Type B pancreatic cell (in vitro differentiated cells): ENCODE measurements around the gene KNSTRN. TPM values are rescaled to one million over a fixed set of nuclear protein-coding genes. Genes with fewer than 3 reads are reported as not detected.

ENCODE experiments used
- DNase-seq: peaks from one replicate; pipeline ENCODE4 v3.0.0; 2021; ENCODE audit warnings: mixed read lengths; ENCODE audit not compliant: unreplicated experiment; ENCODE audit errors: extremely low spot score
- H3K27ac Mint-ChIP-seq: 2 replicates; pipeline ENCODE4 v1.8.0; 2021; ENCODE audit warnings: mild to moderate bottlenecking, mixed read lengths
- H3K27me3 Mint-ChIP-seq: 2 replicates; pipeline ENCODE4 v1.8.0; 2021; ENCODE audit warnings: mixed read lengths
- H3K36me3 Mint-ChIP-seq: 2 replicates; pipeline ENCODE4 v1.8.0; 2021; ENCODE audit warnings: mixed read lengths
- H3K4me1 Mint-ChIP-seq: one replicate; pipeline ENCODE4 v1.8.0; 2021; ENCODE audit warnings: mixed read lengths; ENCODE audit not compliant: unreplicated experiment
- H3K4me3 Mint-ChIP-seq: 2 replicates; pipeline ENCODE4 v1.8.0; 2021; ENCODE audit warnings: mild to moderate bottlenecking, mixed read lengths
- H3K9me3 Mint-ChIP-seq: 2 replicates; pipeline ENCODE4 v1.8.0; 2021; ENCODE audit warnings: mixed read lengths
- CTCF ChIP-seq: fragments of 200-600 bp; sonication (generic); conservative IDR thresholded peaks from 2 replicates; pipeline ENCODE4 v1.5.0; 2021; ENCODE audit warnings: antibody characterized with exemption, mild to moderate bottlenecking
- total RNA-seq: library from RNA; stranded (reverse); gene quantifications from 2 replicates; pipeline ENCODE4 v1.2.1, GENCODE V29; 2021; ENCODE audit warnings: low replicate concordance

The KNSTRN gene
- total RNA-seq, 1 donor from 2014 or later, result 52.2 TPM

GRCh38 chr15:40347559-40348473 lies 34.7 kb upstream of the KNSTRN start:
- H3K9me3 Mint-ChIP-seq, result no peaks in the 10 kb centered on the region
- DNase-seq, result no peak
- H3K4me1 Mint-ChIP-seq, result peaks cover 4% of the 10 kb centered on the region
- H3K27ac Mint-ChIP-seq, result no peak overlapping the region
- peaks cover 7% of the 10 kb centered on the region for H3K27me3 Mint-ChIP-seq
- no peaks in the 10 kb centered on the region for H3K36me3 Mint-ChIP-seq
- no peak overlapping the region for H3K4me3 Mint-ChIP-seq
- TF ChIP-seq CTCF, result no peak

GRCh38 chr15:40348474-40348870 lies 34.0 kb upstream of the KNSTRN start:
- peaks cover 4% of the 10 kb centered on the region for H3K4me1 Mint-ChIP-seq
- no peaks in the 10 kb centered on the region for H3K9me3 Mint-ChIP-seq
- no peak overlapping the region for H3K27ac Mint-ChIP-seq
- H3K36me3 Mint-ChIP-seq, result no peaks in the 10 kb centered on the region
- peaks cover 9% of the 10 kb centered on the region for H3K27me3 Mint-ChIP-seq
- no peak for TF ChIP-seq CTCF
- no peak overlapping the region for H3K4me3 Mint-ChIP-seq
- DNase-seq, result no peak

GRCh38 chr15:40349163-40349562 lies 33.4 kb upstream of the KNSTRN start:
- Mint-ChIP-seq H3K4me3 (no peak overlapping the region), H3K36me3 (no peaks in the 10 kb centered on the region), H3K4me1 (peaks cover 8% of the 10 kb centered on the region), H3K27ac (peak overlapping the region; percentile 46), H3K9me3 (no peaks in the 10 kb centered on the region), H3K27me3 (peaks cover 15% of the 10 kb centered on the region)
- TF ChIP-seq CTCF, result no peak
- DNase-seq, result no peak

- no peak overlapping the region for H3K27ac Mint-ChIP-seq
- DNase-seq, result no peak
- TF ChIP-seq CTCF, result no peak
Observed at GRCh38 chr15:40352281-40352901, 30.1 kb upstream of the KNSTRN start.

GRCh38 chr15:40353697-40354096 lies 28.8 kb upstream of the KNSTRN start:
- H3K4me1 Mint-ChIP-seq, result peaks cover 13% of the 10 kb centered on the region
- TF ChIP-seq CTCF, result no peak
- H3K27ac Mint-ChIP-seq, result no peak overlapping the region
- H3K36me3 Mint-ChIP-seq, result no peaks in the 10 kb centered on the region
- no peaks in the 10 kb centered on the region for H3K9me3 Mint-ChIP-seq
- H3K27me3 Mint-ChIP-seq, result peaks cover 33% of the 10 kb centered on the region
- H3K4me3 Mint-ChIP-seq, result peak overlapping the region; percentile 24
- no peak for DNase-seq

More at GRCh38 chr15:40352281-40352901, 30.1 kb upstream of the KNSTRN start:
- Mint-ChIP-seq H3K9me3 (no peaks in the 10 kb centered on the region), H3K4me1 (peaks cover 13% of the 10 kb centered on the region), H3K36me3 (no peaks in the 10 kb centered on the region), H3K4me3 (no peak overlapping the region), H3K27me3 (peaks cover 31% of the 10 kb centered on the region)
